Right lobe of liver (tissue), 4 donors: Measurements from ENCODE around the gene UBTFL1.

ENCODE experiments used
- CTCF ChIP-seq, 4 donors: fragments of 200-600 bp in 3 of 4; fragments of 450-650 bp in 1 of 4; IDR thresholded peaks; one replicate each; pipeline versions ENCODE4 v1.5.1 to v1.8.0; 2016 to 2022; ENCODE audit warnings: antibody characterized with exemption in 4 of 4, mild to moderate bottlenecking in 2 of 4
- POLR2A ChIP-seq: fragments of 450-650 bp; IDR thresholded peaks from one replicate; pipeline ENCODE4 v1.6.1; 2017; ENCODE audit warnings: antibody characterized with exemption, mild to moderate bottlenecking
- donor health status: DM: no; HTN: no; CAD: no.
- donor health status: DM: no; HTN: no; CAD: no.
- donor health status: DM: no; HTN: yes; CAD: no.

GRCh38 chr11:90100431-90100830 is 14.7 kb downstream of the UBTFL1 start:
- TF ChIP-seq CTCF (IDR thresholded peaks at IDR 0.05) (no peak), POLR2A (no peak)
